ENCODE measurements around the gene DLGAP3.

GRCh38 chr1:34868230-34869049 is 61.0 kb downstream of the DLGAP3 start:
- TF ChIP-seq, protein P1, sequence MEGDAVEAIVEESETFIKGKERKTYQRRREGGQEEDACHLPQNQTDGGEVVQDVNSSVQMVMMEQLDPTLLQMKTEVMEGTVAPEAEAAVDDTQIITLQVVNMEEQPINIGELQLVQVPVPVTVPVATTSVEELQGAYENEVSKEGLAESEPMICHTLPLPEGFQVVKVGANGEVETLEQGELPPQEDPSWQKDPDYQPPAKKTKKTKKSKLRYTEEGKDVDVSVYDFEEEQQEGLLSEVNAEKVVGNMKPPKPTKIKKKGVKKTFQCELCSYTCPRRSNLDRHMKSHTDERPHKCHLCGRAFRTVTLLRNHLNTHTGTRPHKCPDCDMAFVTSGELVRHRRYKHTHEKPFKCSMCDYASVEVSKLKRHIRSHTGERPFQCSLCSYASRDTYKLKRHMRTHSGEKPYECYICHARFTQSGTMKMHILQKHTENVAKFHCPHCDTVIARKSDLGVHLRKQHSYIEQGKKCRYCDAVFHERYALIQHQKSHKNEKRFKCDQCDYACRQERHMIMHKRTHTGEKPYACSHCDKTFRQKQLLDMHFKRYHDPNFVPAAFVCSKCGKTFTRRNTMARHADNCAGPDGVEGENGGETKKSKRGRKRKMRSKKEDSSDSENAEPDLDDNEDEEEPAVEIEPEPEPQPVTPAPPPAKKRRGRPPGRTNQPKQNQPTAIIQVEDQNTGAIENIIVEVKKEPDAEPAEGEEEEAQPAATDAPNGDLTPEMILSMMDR (IDR thresholded peaks at IDR 0.05) = no peak
- TF ChIP-seq EP300 (IDR thresholded peaks at IDR 0.05) = no peak
- TF ChIP-seq POLR2A (IDR thresholded peaks at IDR 0.05) = no peak

All from suprapubic skin (tissue), 3 donors.